ENCODE data around the gene TXLNB.
"Not testable (repeated sequence)": the region's sequence is repeated elsewhere in the genome, so short reads cannot be mapped to it uniquely, and the experiment has no call there.

Gene TXLNB

DNA sequence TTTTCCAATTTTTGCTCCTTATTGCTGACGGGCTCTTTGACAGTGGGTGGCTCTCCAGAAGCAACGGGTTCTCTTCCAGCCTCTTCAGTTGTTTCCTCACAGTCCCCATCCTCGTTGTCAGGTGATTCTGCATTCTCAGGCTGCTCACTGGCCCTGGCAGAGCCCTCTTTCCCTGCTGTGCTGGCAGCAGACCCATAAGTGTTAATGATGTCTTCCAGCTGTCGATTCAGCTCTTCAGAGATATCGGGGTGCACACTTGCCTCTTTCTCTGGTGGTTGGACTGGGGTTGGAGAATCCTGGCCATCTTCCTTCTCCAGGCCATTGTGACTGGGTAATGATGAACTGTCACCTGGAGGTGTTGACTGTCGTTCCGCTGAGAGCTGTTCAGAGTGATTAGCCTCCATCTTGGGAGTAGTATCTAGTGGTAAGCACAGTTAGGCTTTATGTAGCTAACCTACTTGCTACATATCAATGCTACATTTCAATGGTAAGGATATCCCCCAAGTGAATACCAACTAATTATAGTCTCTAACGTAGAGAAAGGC lies 3.2 kb downstream of the TXLNB start:
- no peak overlapping the region for H3K27ac ChIP-seq (replicated peaks)
- no peak overlapping the region for H3K4me3 ChIP-seq (replicated peaks; ENCODE audit: insufficient read depth, low read length)
- TF ChIP-seq SPI1 (IDR thresholded peaks at IDR 0.05; ENCODE audit: borderline replicate concordance, low read depth) (no peak), POLR2AphosphoS5 (IDR thresholded peaks at IDR 0.05; ENCODE audit: low read depth) (no peak), GABPA (IDR thresholded peaks at IDR 0.05; ENCODE audit: low read depth) (no peak)
- TF ChIP-seq, protein P1, sequence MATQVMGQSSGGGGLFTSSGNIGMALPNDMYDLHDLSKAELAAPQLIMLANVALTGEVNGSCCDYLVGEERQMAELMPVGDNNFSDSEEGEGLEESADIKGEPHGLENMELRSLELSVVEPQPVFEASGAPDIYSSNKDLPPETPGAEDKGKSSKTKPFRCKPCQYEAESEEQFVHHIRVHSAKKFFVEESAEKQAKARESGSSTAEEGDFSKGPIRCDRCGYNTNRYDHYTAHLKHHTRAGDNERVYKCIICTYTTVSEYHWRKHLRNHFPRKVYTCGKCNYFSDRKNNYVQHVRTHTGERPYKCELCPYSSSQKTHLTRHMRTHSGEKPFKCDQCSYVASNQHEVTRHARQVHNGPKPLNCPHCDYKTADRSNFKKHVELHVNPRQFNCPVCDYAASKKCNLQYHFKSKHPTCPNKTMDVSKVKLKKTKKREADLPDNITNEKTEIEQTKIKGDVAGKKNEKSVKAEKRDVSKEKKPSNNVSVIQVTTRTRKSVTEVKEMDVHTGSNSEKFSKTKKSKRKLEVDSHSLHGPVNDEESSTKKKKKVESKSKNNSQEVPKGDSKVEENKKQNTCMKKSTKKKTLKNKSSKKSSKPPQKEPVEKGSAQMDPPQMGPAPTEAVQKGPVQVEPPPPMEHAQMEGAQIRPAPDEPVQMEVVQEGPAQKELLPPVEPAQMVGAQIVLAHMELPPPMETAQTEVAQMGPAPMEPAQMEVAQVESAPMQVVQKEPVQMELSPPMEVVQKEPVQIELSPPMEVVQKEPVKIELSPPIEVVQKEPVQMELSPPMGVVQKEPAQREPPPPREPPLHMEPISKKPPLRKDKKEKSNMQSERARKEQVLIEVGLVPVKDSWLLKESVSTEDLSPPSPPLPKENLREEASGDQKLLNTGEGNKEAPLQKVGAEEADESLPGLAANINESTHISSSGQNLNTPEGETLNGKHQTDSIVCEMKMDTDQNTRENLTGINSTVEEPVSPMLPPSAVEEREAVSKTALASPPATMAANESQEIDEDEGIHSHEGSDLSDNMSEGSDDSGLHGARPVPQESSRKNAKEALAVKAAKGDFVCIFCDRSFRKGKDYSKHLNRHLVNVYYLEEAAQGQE (IDR thresholded peaks at IDR 0.05; ENCODE audit: insufficient replicate concordance, low read depth), result no peak
- TF ChIP-seq, protein P2, sequence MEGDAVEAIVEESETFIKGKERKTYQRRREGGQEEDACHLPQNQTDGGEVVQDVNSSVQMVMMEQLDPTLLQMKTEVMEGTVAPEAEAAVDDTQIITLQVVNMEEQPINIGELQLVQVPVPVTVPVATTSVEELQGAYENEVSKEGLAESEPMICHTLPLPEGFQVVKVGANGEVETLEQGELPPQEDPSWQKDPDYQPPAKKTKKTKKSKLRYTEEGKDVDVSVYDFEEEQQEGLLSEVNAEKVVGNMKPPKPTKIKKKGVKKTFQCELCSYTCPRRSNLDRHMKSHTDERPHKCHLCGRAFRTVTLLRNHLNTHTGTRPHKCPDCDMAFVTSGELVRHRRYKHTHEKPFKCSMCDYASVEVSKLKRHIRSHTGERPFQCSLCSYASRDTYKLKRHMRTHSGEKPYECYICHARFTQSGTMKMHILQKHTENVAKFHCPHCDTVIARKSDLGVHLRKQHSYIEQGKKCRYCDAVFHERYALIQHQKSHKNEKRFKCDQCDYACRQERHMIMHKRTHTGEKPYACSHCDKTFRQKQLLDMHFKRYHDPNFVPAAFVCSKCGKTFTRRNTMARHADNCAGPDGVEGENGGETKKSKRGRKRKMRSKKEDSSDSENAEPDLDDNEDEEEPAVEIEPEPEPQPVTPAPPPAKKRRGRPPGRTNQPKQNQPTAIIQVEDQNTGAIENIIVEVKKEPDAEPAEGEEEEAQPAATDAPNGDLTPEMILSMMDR (IDR thresholded peaks at IDR 0.05; ENCODE audit: insufficient read depth, low read length), result no peak
- no peak for DNase-seq (ENCODE audit: low read depth in 1 of 2, low spot score in 1 of 2)
- H3K27me3 ChIP-seq (ENCODE audit: insufficient read depth, poor library complexity, severe bottlenecking), result no peaks in the 10 kb centered on the region

DNA sequence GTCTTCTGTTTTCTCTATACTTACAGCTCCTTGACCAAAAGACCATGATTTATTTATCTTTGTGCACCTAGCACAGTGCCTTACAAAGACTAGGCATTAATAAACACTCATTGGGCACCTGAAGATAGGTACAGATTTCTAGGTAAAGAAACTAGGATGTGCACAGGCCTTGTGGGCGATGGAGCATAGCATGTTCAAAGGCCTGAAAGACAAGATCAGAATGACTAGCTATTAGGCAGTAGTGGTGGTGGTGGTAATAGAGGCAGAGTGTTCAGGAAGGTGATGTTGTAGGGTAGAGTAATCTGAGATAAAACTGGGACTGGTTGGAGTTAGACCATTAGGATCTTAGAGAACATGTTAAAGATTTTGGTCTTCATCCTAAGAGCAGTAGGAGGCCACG lies 3.9 kb downstream of the TXLNB start:
- Histone ChIP-seq H3K27ac (replicated peaks) (no peak overlapping the region), H3K4me3 (replicated peaks; ENCODE audit: insufficient read depth, low read length) (no peak overlapping the region), H3K27me3 (ENCODE audit: insufficient read depth, poor library complexity, severe bottlenecking) (no peaks in the 10 kb centered on the region)
- no peak for DNase-seq (ENCODE audit: low read depth in 1 of 2, low spot score in 1 of 2)
- TF ChIP-seq, protein P1 (IDR thresholded peaks at IDR 0.05; ENCODE audit: insufficient replicate concordance, low read depth), result no peak
- TF ChIP-seq, protein P2 (IDR thresholded peaks at IDR 0.05; ENCODE audit: insufficient read depth, low read length), result no peak
- no peak for TF ChIP-seq POLR2AphosphoS5 (IDR thresholded peaks at IDR 0.05; ENCODE audit: low read depth)
- TF ChIP-seq GABPA (IDR thresholded peaks at IDR 0.05; ENCODE audit: low read depth), result no peak
- no peak for TF ChIP-seq SPI1 (IDR thresholded peaks at IDR 0.05; ENCODE audit: borderline replicate concordance, low read depth)

DNA sequence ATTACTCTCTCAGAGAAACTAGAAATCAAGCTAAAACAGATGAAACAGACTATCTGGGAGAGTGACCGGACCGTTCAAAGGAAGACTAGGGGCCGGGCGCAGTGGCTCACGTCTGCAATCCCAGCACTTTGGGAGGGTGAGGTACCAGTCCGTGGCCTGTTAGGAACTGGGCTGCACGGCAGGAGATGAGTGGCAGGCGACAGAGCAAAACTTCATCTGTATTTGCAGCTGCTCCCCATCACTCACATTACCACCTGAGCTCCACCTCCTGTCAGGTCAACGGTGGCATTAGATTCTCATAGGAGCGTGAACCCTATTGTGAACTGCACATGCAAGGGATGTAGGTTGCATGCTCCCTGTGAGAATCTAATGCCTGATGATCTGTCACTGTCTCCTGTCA lies 5.4 kb downstream of the TXLNB start:
- H3K27ac ChIP-seq (replicated peaks); DNase-seq (ENCODE audit: low read depth in 1 of 2, low spot score in 1 of 2): not testable (repeated sequence)

DNA sequence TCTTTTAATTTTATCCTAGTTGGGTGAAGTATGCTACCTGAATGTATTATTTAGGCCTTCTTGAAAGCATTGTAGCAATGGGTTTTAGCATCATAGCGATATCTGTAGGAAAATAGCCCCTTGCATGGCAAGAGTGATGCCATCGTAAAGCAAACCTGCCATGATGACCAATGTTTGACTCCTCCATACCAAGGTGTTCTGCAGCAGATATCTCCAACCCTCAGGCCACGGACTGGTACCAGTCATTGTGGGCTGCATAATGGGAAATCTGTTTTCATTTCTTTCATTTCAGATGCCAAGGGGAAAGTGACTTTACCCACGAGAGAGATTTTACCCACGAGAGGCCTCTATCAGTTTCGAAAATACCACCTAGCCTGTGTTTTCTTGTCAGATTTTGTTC lies 6.2 kb downstream of the TXLNB start:
- TF ChIP-seq, protein P2 (IDR thresholded peaks at IDR 0.05; ENCODE audit: insufficient read depth, low read length), result no peak
- TF ChIP-seq POLR2AphosphoS5 (IDR thresholded peaks at IDR 0.05; ENCODE audit: low read depth) (no peak), GABPA (IDR thresholded peaks at IDR 0.05; ENCODE audit: low read depth) (no peak), SPI1 (IDR thresholded peaks at IDR 0.05; ENCODE audit: borderline replicate concordance, low read depth) (no peak)
- TF ChIP-seq, protein P1 (IDR thresholded peaks at IDR 0.05; ENCODE audit: insufficient replicate concordance, low read depth), result no peak
- no peak overlapping the region for H3K27ac ChIP-seq (replicated peaks)
- H3K4me3 ChIP-seq (replicated peaks; ENCODE audit: insufficient read depth, low read length), result no peak overlapping the region
- no peak for DNase-seq (ENCODE audit: low read depth in 1 of 2, low spot score in 1 of 2)
- no peaks in the 10 kb centered on the region for H3K27me3 ChIP-seq (ENCODE audit: insufficient read depth, poor library complexity, severe bottlenecking)

More for the DNA sequence above, 5.4 kb downstream of the TXLNB start:
- H3K4me3 ChIP-seq (replicated peaks; ENCODE audit: insufficient read depth, low read length); H3K27me3 ChIP-seq (ENCODE audit: insufficient read depth, poor library complexity, severe bottlenecking): not testable (repeated sequence)
